Measurements from ENCODE around the gene HCN4. TPM values are rescaled to one million over a fixed set of nuclear protein-coding genes. Genes with fewer than 3 reads are reported as not detected.

The HCN4 gene
- total and polyA plus RNA-seq, 10 donors = not detected

DNA sequence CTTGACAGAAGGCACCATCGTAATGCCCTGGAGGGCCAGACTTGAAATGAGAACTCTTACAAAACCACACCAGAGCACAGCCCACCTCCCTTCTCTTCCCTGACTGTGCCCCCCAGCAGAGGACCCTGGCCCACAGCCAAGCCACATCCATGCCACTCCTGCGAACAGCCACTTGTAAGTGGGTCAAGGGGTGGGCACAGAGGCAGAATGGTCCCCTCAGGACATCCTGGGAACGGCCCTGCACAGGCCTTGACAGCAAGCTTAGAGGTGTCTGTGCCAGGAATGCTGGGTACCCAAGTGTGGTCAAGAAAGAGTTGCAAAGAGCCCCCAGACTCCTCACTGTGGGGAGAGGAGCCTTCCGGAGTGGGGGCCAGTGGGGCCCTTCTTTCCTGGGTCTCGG, 33.3 kb downstream of the HCN4 start:
- Histone ChIP-seq H3K9me3 (no peaks in the 10 kb centered on the region), H3K27me3 (replicated peaks in 1 of 7) (peaks cover 0 to 8% (median 0%) of the 10 kb centered on the region in 7 donors), H3K4me1 (no peaks in the 10 kb centered on the region), H3K27ac (no peak overlapping the region), H3K4me3 (no peak overlapping the region), H3K36me3 (no peaks in the 10 kb centered on the region)
- no peak for TF ChIP-seq POLR2A (IDR thresholded peaks at IDR 0.05)
- TF ChIP-seq POLR2AphosphoS5 (IDR thresholded peaks at IDR 0.05) = no peak
- TF ChIP-seq, protein P1, sequence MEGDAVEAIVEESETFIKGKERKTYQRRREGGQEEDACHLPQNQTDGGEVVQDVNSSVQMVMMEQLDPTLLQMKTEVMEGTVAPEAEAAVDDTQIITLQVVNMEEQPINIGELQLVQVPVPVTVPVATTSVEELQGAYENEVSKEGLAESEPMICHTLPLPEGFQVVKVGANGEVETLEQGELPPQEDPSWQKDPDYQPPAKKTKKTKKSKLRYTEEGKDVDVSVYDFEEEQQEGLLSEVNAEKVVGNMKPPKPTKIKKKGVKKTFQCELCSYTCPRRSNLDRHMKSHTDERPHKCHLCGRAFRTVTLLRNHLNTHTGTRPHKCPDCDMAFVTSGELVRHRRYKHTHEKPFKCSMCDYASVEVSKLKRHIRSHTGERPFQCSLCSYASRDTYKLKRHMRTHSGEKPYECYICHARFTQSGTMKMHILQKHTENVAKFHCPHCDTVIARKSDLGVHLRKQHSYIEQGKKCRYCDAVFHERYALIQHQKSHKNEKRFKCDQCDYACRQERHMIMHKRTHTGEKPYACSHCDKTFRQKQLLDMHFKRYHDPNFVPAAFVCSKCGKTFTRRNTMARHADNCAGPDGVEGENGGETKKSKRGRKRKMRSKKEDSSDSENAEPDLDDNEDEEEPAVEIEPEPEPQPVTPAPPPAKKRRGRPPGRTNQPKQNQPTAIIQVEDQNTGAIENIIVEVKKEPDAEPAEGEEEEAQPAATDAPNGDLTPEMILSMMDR (IDR thresholded peaks at IDR 0.05 in 8 of 11, conservative IDR thresholded peaks at IDR 0.05 in 3 of 11) = no peak
- 52 to 69% (median 58%) methylated on average over 4 to 5 of the region's 5 CpGs for WGBS, 5 donors
- peak; percentile 43 for DNase-seq
- intact Hi-C loops (cut with DNase I; ENCODE audit: low total_unique reads) = no loop called here

DNA sequence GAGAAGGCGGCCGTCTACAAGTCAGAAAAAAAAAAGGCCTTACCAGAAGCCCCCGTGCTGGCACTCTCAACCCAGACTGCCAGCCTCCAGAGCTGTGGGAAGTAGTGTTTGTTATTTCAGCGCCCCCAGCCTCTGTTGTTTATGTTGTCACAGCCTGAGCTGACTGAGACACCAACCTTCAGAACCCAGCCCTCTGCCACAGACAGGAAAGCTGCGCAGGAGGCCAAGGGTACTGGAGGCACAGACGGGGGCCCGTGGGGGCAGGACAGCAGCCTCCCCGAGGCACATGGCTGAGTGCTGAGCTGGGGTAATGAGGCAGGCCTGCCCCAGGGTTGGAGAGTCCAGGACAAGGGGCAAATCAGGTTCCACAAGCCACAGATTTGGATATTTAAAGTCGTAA, 33.7 kb downstream of the HCN4 start:
- Histone ChIP-seq H3K9me3 (no peaks in the 10 kb centered on the region), H3K27ac (no peak overlapping the region), H3K27me3 (replicated peaks in 1 of 7) (peaks cover 0 to 8% (median 0%) of the 10 kb centered on the region in 7 donors), H3K4me3 (no peak overlapping the region), H3K36me3 (no peaks in the 10 kb centered on the region), H3K4me1 (no peaks in the 10 kb centered on the region)
- WGBS, 5 donors = 56 to 71% (median 62%) methylated on average over 9 of the region's 9 CpGs
- intact Hi-C loops (cut with DNase I; ENCODE audit: low total_unique reads) = no loop called here
- peak; percentile 47 for DNase-seq
- TF ChIP-seq POLR2A (IDR thresholded peaks at IDR 0.05) (no peak), POLR2AphosphoS5 (IDR thresholded peaks at IDR 0.05) (no peak)
- TF ChIP-seq, protein P1 (IDR thresholded peaks at IDR 0.05 in 8 of 11, conservative IDR thresholded peaks at IDR 0.05 in 3 of 11) = no peak

DNA sequence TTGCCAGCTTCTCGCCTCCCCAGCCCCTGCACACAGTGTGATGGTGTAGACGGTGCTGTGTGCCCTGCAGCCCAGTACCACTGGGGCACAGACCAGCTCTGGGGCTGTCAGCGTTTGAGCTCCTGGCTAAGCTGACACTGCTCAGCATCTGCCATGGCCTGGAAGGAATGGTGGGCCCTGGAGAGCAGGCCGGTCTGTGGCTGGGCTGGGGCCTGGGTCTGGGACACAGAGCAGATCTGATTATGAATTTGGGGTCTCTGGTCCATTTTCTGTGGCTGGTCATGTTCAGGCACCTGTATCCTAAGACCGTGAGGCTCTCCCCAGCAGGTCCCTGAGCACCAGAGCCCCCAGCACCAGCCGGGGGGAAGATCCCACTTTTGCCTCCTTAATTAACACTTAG, 34.7 kb downstream of the HCN4 start:
- Histone ChIP-seq H3K27me3 (replicated peaks in 1 of 7) (peaks cover 0 to 8% (median 0%) of the 10 kb centered on the region in 7 donors), H3K9me3 (no peaks in the 10 kb centered on the region), H3K27ac (no peak overlapping the region), H3K4me1 (no peaks in the 10 kb centered on the region), H3K4me3 (no peak overlapping the region), H3K36me3 (no peaks in the 10 kb centered on the region)
- TF ChIP-seq, protein P1 (IDR thresholded peaks at IDR 0.05 in 8 of 11, conservative IDR thresholded peaks at IDR 0.05 in 3 of 11) = no peak
- intact Hi-C loops (cut with DNase I; ENCODE audit: low total_unique reads) = no loop called here
- 69 to 93% (median 89%) methylated on average over 5 to 6 of the region's 6 CpGs for WGBS, 5 donors
- DNase-seq = peak; percentile 43

DNA sequence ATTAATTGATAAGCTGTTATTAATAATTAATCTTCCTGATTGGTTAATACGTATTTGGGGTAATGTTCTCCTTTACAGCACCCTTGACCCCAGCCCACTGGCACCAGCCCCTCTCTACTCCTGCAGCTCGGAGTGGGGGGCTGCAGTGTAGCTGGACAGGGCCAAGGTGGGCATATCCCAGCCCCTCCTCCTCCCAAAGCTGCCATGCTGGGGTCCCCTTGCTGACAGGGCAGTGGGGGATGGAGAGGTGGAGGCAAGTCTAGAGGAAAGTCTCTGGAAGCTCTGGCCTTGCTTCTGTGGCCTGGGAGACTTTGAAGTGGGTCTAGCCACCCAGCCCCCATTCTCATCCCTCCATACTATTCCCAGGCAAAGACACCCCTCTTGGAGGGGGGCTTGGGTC, 35.8 kb downstream of the HCN4 start:
- Histone ChIP-seq H3K4me3 (no peak overlapping the region), H3K27me3 (replicated peaks in 1 of 7) (peaks cover 0 to 8% (median 0%) of the 10 kb centered on the region in 7 donors), H3K4me1 (no peaks in the 10 kb centered on the region), H3K36me3 (no peaks in the 10 kb centered on the region), H3K27ac (no peak overlapping the region), H3K9me3 (no peaks in the 10 kb centered on the region)
- intact Hi-C loops (cut with DNase I; ENCODE audit: low total_unique reads) = no loop called here
- 72 to 91% (median 77%) methylated on average over 2 of the region's 2 CpGs for WGBS, 5 donors
- no peak for TF ChIP-seq POLR2A (IDR thresholded peaks at IDR 0.05)
- TF ChIP-seq POLR2AphosphoS5 (IDR thresholded peaks at IDR 0.05) = no peak
- TF ChIP-seq, protein P1 (IDR thresholded peaks at IDR 0.05 in 8 of 11, conservative IDR thresholded peaks at IDR 0.05 in 3 of 11) = no peak
- DNase-seq = peak; percentile 49

Data from spleen (tissue), 11 donors.